Dermis blood vessel endothelial cell (primary cell): ENCODE measurements around the gene TMPRSS2. TPM values are rescaled to one million over a fixed set of nuclear protein-coding genes. Genes with fewer than 3 reads are reported as not detected.
"Not testable (repeated sequence)": the region's sequence is repeated elsewhere in the genome, so short reads cannot be mapped to it uniquely, and the experiment has no call there.

Experiments
- DNase-seq: peaks from one replicate; pipeline ENCODE4 v3.0.0; 2010
- total RNA-seq: library from RNA; depleted of rRNA; stranded (reverse); fragments of >200 nt; gene quantifications from 2 replicates; pipeline ENCODE4 v1.2.3, GENCODE V29; 2014

Gene TMPRSS2
- total RNA-seq, 1 donor from 2014 or later, result not detected

DNA sequence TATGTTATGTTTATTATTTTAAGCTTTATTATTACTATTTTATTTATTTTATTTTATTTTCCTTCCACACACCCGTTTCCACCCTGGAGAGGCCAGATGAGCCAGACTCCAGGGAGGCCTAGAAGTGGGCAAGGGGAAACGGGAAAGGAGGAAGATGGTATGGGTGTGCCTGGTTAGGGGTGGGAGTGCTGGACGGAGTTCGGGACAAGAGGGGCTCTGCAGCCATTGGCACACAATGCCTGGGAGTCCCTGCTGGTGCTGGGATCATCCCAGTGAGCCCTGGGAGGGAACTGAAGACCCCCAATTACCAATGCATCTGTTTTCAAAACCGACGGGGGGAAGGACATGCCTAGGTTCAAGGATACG, 82.4 kb downstream of the TMPRSS2 start:
- no peak for DNase-seq

DNA sequence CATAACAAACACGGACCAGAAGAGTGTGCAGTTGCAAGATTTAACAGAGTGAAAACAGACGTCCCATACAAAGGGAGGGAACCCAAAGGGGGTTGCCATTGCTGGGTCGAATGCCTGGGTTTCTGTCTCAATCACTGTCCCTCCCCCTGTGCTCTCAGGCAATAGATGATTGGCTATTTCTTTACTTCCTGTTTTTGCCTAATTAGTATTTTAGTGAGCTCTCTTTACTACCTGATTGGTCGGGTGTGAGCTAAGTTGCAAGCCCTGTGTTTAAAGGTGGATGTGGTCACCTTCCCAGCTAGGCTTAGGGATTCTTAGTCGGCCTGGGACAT, 84.7 kb downstream of the TMPRSS2 start:
- DNase-seq, result not testable (repeated sequence)

DNA sequence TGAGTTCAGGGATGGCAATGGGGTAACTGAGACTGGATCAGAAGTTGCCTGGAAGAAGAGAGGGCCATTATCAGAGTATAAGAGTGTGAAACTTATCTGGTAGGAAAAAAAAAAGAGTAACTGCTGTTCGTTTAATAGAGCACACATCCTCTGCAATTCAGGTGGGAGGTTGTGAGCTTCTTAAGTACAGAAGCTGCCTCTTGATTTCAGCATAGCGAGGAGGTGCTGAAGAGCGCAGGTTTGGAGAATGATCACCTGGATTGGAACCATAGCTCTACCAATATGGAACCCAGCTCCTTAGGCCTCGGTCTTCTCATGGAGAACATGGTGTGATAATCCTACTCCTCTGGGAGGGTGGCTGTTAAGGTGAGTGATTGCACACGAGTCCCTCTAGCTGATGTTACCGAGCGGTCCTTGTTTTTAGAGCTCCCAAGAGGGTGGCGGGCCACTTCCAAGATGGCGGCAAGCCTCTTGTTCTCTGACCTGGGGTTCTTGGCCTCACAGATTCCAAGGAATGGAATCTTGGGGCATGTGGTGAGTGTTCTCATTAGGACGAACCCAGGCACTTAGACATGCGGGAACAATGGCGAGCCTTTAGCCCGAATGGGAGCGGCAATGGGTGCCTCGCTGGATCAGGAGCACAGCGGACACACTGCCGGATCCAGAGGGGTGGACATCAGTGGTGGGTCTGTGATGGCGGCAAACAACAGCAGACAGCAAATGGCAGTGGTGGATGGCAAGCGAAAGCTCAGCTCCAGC, 85.2 kb downstream of the TMPRSS2 start:
- DNase-seq, result no peak

DNA sequence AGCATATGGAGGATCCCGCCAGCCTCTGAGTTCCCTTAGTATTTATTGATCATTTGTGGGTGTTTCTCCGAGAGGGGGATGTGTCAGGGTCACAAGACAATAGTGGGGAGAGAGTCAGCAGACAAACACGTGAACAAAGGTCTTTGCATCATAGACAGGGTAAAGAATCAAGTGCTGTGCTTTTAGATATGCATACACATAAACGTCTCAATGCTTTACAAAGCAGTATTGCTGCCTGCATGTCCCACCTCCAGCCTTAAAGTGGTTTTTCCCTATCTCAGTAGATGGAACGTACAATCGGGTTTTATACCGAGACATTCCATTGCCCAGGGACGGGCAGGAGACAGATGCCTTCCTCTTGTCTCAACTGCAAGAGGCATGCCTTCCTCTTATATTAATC, 87.0 kb downstream of the TMPRSS2 start:
- DNase-seq, result not testable (repeated sequence)

DNA sequence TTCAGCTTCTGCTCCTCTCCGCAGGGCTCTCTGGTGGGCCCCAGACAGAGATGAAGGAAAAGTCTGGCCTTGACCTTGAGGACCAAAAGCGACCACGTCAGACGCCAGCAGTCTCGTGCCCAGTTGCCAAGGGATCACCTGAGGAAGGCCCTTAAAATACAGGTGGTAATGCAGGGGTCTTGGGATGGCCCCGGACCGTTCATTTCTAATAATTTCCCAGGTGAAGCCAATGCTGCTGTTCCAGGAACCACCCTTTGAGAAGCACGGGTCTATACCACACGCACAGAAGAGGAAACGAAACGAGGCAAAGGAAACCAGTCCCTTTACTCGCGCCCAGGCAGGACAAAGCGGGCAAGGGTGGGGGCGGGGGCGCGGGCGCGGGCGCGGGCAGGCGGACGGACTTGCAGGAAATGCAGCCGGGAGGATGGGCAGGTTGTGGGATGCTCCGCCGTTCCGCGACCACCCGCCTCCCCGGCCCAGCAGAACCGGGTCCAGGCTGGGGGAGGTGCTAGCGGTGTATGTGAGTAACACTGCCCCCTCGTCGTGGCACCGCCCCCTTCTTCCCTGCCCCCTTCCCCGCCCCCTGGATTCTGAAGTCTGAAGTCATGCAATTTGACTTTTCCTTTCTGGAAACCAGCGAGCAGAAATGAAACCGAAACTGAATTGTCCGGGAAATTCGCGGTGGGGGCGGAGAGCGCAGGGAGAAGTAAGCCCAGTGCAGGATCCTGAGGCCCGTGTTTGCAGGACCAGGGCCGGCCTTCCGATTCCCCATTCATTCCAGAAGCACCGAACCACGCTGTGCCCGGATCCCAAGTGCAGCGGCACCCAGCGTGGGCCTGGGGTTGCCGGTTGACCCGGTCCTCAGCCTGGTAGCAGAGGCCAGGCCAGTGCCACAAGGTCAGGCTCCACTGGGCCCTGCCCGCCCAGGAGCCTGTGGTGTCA, 87.8 kb downstream of the TMPRSS2 start:
- peak; percentile 88 for DNase-seq

DNA sequence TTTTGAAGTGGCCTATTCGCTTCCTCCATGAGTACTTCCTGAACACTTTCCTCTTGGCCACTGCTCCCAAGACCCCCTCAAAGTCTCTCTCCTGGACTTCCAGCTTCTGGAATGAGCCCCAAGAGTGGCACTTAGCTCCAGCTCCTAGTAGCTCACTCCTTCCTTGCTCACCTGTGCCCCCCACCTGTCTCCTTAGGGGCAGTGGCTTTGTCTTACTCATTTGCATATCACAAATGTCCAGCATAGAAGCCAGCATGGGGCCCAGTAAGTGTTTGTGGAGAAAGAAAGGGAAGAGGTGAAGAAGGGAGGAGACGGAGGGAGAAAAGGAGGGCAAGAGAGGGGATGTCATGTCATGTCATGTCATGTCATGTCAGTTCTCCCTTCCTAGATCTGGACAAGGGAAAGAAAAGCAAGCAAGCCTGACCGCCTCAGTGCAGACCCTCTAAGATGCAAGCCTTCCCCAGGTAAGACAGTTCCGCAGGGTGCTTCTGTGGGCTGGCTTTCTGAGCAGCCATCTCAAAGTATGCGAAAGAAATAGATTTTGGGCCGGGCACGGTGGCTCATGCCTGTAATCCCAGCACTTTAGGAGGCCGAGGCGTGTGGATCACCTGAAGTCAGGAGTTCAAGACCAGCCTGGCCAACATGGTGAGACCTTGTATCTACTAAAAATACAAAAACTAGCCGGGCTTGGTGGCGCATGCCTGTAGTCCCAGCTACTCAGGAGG, 88.8 kb downstream of the TMPRSS2 start:
- no peak for DNase-seq

DNA sequence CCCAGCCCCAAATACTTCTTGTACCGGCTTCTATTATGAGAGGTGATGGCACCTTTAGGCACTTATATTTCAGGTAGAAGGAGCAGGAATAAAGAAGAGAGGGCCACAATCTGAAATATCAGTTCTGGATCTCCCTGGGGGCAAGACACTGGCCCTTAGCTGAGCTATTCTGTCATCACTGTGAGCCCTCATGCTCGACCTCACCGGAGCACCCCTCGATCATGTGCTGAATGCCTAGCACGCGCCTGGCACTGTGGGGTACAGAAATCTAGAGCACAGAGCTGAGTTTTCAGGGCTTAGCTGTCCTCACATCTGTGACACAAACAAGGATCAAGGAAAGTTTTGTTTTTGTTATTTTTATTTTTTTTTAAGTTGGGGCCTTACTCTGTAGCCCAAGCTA, 89.6 kb downstream of the TMPRSS2 start:
- no peak for DNase-seq

DNA sequence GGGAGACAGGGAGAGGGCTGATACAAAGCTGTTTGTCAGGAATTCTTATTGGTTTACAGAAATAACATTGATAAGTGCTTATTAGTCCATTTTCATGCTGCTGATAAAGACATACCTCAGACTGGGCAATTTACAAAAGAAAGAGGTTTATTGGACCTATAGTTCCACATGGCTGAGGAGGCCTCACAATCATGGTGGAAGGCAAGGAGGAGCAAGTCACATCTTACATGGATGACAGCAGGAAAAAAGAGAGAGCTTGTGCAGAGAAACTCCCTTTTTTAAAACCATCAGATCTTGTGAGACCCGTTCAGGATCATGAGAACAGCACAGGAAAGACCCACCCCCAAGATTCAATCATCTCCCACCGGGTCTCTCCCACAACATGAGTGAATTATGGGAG, 90.5 kb downstream of the TMPRSS2 start:
- not testable (repeated sequence) for DNase-seq

Other genes with a start within 250 kb of the TMPRSS2 start
- not detected in 2 replicates for gene FAM3B, start 191.4 kb downstream of the TMPRSS2 start, total RNA-seq
- 0.19 and 0.85 TPM in 2 replicates for gene MX2, start 146.1 kb downstream of the TMPRSS2 start, total RNA-seq
- gene MX1, start 81.9 kb downstream of the TMPRSS2 start, total RNA-seq, result 10.0 and 10.4 TPM in 2 replicates